ENCODE data around the gene APOBEC4.

APOBEC4 gene

DNA sequence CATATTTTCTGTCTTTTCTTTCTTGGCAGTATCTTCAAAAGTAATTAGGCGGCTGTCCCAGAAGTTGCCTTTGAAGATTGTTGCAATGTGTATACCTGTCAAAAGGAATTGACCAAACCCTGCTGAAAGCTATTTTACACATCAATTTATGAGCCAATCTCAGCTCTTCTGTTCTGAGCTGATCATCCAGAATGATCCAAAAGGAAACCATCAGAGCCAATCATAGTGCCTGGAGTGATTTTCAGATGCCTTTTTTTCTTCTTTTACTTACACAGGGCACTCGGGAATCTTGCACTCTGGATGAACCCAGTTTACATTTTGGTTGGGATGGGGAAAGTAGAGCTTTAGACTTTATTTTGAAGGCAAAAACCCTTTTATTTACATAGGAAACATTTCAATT is 21.8 kb upstream of the APOBEC4 start:
- no peak for DNase-seq (ENCODE audit: low spot score)

GRCh38 chr1:183674339-183674738 is 21.2 kb upstream of the APOBEC4 start:
- DNase-seq (ENCODE audit: low spot score), result no peak

DNA sequence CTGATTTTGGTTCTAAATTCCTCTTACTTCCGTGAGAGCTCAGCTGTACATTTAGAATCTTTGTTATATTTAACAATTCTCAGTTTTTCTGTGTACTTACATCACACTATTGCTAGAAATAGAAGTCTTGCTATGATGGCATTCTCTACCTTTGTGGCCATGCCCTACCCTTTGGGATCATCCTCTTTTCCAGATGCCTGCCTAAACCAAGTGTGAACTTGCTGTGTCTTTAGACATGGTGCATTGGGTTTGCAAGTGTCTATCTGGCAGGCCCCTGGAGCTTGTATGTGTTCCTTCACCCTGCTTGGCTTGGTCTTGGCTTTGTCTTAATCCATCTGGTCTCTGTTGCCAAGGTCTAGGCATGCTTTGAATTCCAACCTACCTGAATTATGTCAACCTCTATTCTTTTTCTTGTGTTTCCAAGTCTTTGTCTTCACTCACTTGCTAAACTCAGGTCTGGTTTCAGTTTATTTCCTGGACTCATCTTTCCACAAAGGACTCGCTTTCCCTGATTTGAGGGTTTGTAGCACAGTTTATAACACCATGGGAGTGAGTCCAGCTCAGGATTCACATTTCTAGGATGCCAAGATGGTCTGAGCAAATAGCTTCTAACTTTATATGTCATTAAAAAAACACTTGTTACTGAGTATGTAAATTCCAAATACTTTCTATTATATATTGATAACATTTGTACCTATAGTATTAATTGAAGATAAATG is 20.6 kb upstream of the APOBEC4 start:
- DNase-seq (ENCODE audit: low spot score), result no peak

GRCh38 chr1:183670169-183670568 is 17.1 kb upstream of the APOBEC4 start:
- DNase-seq (ENCODE audit: low spot score), result no peak

DNA sequence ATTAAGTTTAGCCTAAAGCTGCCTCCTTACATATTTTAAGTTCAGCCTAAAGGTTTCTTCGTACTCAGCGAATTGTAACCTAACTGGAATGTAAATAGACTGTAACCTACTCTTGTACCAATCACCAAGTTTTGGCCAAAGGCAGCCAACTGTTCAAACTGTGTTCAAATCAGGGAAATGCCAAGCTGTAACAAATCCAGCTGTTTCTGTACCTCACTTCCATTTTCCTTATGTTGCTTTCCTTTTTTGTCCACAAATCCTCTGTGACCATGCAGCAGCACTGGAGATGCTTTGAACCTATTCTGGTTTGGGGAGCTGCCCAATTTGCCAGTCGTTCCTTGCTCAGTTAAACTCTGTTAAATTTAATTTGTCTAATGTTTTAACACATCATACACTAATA is 3.2 kb upstream of the APOBEC4 start:
- DNase-seq (ENCODE audit: low spot score), result no peak

DNA sequence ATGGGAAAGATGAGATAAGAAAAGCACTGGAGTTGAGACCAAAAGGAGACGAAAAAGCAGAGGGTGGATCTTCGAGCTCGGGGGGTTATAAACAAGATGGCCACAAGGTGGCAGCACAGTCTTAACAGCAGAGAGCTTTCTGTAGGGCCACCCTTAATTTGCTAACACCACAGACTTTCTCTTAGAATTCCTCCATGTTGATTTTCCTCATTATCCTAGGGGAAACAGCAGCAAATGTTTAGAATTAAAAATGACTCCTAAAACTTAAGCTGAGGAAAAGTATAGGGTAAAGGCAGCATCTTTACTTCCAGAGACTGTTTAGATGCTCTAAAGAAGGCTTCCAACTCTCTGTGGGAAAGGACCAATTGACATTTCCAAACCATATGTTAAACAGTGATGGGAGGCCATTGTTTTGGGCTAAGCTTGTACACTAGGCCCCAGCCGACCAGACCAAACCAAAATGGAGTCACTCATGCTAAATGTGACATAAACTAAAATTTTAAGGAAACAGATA is 2.5 kb upstream of the APOBEC4 start:
- DNase-seq (ENCODE audit: low spot score), result peak; percentile 71

GRCh38 chr1:183654706-183655105 is 1.6 kb upstream of the APOBEC4 start:
- no peak for DNase-seq (ENCODE audit: low spot score)

DNA sequence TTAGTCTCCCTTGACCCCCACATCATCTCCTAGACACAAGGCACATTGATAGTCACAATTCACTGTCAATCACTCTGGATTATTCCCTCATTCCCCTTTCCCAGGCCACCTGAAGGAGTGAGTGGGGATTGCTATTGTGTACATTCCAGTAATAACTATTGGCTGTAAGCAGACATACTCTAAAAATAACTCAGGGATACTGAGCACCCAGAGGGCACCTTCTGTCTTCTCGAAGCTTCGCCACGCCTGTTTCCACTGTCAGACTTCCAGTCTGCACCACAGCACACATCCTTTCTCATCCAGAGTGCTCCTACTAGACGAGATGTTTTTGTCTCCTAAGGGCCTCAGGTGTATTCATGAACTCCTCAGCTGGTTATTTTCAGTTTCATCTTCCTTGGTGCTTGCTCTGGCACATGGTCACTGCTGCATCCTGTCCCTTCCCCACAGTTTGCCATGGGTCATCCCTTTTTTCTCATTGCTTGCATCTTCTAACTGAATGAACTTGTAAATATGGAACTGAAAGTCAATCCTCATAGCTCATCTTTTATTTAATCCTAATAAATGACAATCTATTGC is 848 bp upstream of the APOBEC4 start:
- no peak for DNase-seq (ENCODE audit: low spot score)

GRCh38 chr1:183653462-183653794 is 312 bp upstream of the APOBEC4 start:
- DNase-seq (ENCODE audit: low spot score), result no peak

- DNase-seq (ENCODE audit: low spot score), result no peak
Observed at GRCh38 chr1:183652107-183652506, 1.0 kb downstream of the APOBEC4 start.

DNA sequence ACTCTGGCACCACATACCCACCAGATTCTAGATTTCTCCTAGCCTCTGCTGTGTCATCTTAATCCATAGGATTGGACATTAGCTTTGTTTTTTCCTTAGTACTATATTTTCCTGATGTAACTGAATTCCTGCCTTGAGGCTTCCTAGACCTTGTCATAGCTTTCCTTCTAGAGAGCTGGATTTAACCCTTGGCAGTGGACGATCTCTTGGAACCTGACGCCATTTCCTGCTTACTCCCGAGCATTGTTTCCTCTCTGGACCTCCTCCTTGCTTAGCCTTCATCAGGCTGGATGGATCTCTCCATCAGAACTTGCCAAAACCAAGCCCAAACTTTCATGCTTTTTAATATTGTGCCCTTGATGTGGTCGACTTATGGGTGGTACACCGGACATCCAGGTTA is 1.5 kb downstream of the APOBEC4 start:
- DNase-seq (ENCODE audit: low spot score), result no peak

DNA sequence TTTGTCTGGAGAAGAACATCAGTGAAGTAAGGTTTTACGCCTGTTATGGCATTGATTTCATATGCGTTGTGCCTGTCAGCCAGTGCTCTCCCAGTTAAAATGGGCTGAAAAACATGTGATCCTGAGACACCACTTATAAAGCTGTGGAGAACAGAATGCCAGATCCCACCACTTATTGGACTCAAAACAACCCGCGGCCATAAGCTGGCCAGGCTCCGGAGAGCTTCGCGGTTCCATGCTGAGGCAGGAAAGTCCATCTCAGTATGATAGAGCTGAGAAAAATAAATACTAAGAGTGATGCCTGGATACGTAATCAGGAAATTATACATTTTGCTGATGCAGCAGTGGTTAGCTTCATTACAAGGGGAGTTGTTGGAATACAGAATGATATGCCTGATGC is 5.1 kb downstream of the APOBEC4 start:
- no peak for DNase-seq (ENCODE audit: low spot score)

DNA sequence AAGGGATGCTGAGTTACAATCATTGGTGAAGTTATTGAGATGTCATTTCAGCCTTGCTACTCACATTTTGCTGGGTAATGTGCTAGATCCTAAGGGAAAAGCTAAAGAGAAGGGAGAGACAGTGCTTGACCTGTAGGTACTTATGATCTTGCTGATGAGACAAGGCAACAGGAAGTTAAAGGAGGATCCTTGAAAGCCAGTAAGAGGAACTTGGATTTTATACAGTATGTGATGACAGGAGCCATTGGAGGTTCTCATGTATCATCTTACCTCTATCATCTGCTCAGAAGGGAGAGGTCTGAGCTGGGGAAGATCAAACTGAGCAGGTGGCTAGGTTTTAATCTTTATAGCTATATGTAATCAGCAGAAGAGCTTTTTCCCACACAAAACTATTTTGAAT is 6.3 kb downstream of the APOBEC4 start:
- no peak for DNase-seq (ENCODE audit: low spot score)

DNA sequence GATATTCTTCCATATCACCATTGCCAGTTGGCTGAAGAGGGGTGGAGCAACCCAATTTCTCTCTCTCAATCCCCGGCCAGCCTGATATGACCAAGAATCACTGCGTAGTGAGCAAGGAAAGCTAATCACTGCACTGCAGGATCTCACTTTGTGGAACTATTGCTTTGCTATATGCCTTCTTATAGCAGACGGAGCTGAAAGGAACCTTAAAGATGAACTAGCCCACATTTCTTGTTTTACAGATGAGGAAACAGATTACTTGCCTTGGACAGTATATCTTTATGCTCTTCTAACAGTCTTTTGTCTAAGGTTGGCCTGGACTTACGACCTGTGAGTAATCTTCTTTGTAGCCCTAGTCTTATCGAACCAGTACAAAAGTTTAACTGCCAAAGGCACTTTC is 7.6 kb downstream of the APOBEC4 start:
- no peak for DNase-seq (ENCODE audit: low spot score)

DNA sequence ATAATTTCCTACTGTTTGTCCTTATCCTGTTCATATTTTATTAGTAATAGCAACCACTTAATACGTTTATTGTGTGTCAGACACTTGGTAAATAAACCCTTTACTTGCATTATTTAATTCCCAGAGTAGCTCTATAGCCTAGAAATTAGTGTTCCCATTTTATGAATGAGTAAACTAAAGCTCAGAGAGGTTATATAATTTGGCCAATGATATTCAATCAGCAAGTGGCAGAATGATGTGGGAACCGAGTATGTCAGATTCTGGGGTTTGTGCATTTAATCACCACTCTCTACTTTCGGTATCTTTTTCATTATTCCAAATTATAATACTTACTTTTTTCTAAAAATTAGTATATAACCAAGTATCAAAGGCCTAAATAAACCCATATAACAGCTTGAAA is 10.9 kb downstream of the APOBEC4 start:
- no peak for DNase-seq (ENCODE audit: low spot score)

- DNase-seq (ENCODE audit: low spot score), result no peak
Observed at GRCh38 chr1:183640193-183640592, 12.9 kb downstream of the APOBEC4 start.

GRCh38 chr1:183638649-183639387 is 14.3 kb downstream of the APOBEC4 start:
- DNase-seq (ENCODE audit: low spot score), result no peak

DNA sequence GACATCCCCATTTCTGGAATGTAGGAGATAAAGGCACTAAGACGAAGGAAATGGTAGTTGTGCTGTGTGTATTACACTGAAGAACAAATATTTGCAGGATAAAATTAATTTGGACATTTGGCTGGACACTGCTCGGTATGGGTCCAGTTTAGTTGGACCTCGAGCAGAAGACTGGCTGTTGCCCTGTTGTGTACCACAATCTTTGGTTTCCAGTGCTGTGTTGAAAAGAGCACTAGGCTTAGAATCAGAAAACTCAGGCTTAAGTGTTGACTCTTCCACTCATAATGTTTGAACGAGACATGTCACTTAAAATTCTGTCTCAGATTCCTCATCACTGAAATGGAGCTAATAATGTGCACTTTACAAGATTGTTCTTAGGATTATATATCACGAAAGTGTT is 16.3 kb downstream of the APOBEC4 start:
- DNase-seq (ENCODE audit: low spot score), result no peak

DNA sequence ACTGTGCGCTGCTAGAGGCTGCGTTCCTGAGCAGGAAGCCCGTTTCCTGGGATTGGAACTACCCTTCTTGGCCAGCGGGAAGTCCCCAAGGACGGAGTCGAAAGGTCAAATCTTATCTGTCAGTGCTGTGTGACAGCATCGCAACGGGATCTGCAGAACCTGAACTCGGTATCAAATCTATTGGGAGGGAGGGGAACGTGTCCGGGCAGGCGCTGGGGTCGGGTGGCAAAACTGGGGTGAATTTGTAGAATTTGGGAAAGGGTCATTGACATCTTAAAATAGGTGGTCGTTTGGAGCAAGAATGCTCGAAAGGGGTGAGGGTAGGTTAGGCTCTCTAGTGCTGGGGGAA is 16.8 kb downstream of the APOBEC4 start:
- no peak for DNase-seq (ENCODE audit: low spot score)

- DNase-seq (ENCODE audit: low spot score), result peak; percentile 96
Observed at GRCh38 chr1:183635606-183636333, 17.3 kb downstream of the APOBEC4 start, which contains the start of gene ARPC5. Gene ARPC5, minus strand, starts transcription at chr1:183635783. Its CDS starts 124 bp downstream, at chr1:183635659.

DNA sequence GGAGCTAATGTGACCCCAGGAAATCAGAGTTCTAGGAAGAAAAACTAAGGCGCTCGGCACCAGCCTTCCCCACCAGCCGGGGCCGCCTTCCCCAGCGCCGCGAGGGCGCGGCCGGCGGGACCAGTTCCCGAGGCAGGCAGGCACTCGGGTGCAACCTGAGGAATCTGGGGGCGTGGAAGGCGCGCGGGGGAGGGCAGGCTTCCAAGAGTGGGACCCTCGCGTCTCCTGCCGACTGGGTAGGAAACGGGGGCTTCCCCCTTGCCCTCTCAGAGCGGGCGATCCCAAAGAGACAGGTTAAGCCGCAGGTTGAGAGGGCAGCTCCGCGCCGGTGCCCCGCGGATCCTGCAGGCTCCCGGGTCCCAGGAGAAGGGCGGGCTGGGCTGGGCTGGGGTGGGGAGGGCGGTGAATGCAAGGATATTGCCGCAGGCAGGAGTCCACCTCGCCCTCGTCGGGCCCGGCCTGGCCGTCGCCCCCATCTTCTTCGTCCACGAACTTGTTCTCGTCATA is 18.0 kb downstream of the APOBEC4 start:
- DNase-seq (ENCODE audit: low spot score), result no peak

DNA sequence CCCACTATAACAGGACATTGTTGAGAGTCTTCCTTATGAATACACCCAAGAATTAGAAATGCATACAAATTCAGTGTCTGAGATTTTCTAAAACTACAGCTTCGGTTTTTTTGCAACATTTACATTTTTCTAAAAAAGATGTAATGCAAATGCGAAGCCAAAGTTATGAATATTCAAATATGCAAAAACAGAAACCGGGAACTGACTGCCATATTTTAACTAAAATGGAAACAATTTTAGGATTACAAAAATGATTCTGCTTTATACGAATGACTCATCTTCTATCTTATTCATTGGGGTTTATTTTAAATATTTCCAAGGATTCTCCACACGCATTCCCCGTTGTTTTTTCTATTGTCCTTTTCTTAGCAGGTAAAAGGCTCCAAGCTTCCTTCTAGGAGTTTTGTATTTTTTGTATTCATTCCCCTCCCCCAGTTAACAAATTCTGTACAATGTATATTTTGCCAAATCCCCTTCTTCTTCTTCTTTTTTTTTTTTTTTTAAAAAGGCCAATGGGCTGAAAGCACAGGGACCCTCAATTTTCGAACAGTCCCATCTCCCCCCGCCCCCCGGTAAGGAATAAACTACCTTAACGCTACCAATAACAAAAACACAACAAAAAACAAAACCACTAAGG is 18.6 kb downstream of the APOBEC4 start:
- DNase-seq (ENCODE audit: low spot score), result no peak
